IPS DF 6.9 (cell line): Measurements from ENCODE around the gene B3GALNT2.
A peak's percentile ranks its signal among the peaks of the same experiment; 100 is the strongest.
"Not testable (repeated sequence)": the region's sequence is repeated elsewhere in the genome, so short reads cannot be mapped to it uniquely, and the experiment has no call there.

Source experiments
- DNase-seq: peaks from one replicate; pipeline ENCODE4 v3.0.0-alpha.2; 2013; ENCODE audit warnings: low read depth, low spot score
- H3K27ac ChIP-seq: one replicate; pipeline ENCODE4 v1.5.1; 2013; ENCODE audit warnings: low read length, control low read depth
- H3K27me3 ChIP-seq: 2 replicates; pipeline ENCODE4 v1.6.1; 2013; ENCODE audit warnings: mild to moderate bottlenecking, low read length; ENCODE audit not compliant: control insufficient read depth, insufficient read depth
- H3K36me3 ChIP-seq: 2 replicates; pipeline ENCODE4 v1.6.1; 2013; ENCODE audit warnings: low read length; ENCODE audit not compliant: control insufficient read depth, insufficient read depth
- H3K4me1 ChIP-seq: 2 replicates; pipeline ENCODE4 v1.6.1; 2013; ENCODE audit warnings: low read length; ENCODE audit not compliant: control insufficient read depth, insufficient read depth
- H3K4me3 ChIP-seq: 2 replicates; pipeline ENCODE4 v1.5.1; 2013; ENCODE audit warnings: mild to moderate bottlenecking, low read length
- H3K9me3 ChIP-seq: 2 replicates; pipeline ENCODE4 v1.6.1; 2013; ENCODE audit warnings: low read length, inconsistent platforms; ENCODE audit not compliant: control insufficient read depth, insufficient read depth
- WGBS: extraction: QIAGEN DNeasy Blood & Tissue Kit; methylation state at CpG from one replicate; pipeline ENCODE4 v1.1.7; 2013; ENCODE audit warnings: mixed read lengths, missing lambda C conversion rate; ENCODE audit not compliant: insufficient read length, insufficient coverage; 5-methylcytosine and 5-hydroxymethylcytosine counted together

B3GALNT2 gene

DNA sequence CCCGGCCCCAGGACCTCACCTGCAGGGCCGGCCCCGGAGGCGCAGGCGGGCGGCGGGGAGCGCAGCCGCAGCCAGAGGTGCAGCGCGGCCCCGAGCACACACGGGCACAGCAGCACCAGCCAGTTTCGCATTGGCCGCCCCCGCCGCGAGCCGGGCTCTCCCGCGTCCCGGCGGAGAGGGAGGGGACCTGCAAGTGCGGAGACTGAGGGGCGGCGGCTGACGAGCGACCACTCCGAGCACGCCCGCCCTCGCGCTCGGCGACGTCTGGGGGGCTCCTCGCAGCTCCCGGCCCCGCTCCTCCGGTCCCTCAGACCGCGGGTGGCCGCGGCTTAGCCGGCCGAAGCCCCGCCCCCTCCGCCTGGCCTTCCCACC is at the start of gene B3GALNT2:
TSS of gene B3GALNT2 (minus strand) at position 331 of the 372 bp plus-strand sequence. CDS start at position 131, 200 bp downstream.
- no peaks in the 10 kb centered on the region for H3K9me3 ChIP-seq
- no peak within 1 kb of the TSS for H3K27ac ChIP-seq
- WGBS: no CpG with 5 or more reads among the region's 48 CpGs
- no peaks in the 10 kb centered on the region for H3K36me3 ChIP-seq
- H3K4me1 ChIP-seq: no peaks in the 10 kb centered on the region
- DNase-seq: no peak
- peak within 1 kb of the TSS; percentile 65 for H3K4me3 ChIP-seq
- H3K27me3 ChIP-seq: no peaks in the 10 kb centered on the region

- H3K27me3 ChIP-seq: no peaks in the 10 kb centered on the region
- H3K36me3 ChIP-seq: no peaks in the 10 kb centered on the region
- no peak overlapping the region for H3K4me3 ChIP-seq
- WGBS: no CpG with 5 or more reads among the region's 5 CpGs
- H3K27ac ChIP-seq: no peak overlapping the region
- no peak for DNase-seq
- no peaks in the 10 kb centered on the region for H3K4me1 ChIP-seq
- H3K9me3 ChIP-seq: no peaks in the 10 kb centered on the region
Observed at GRCh38 chr1:235553112-235553551, 48.9 kb upstream of the B3GALNT2 start.

- Histone ChIP-seq H3K36me3 (no peaks in the 10 kb centered on the region), H3K27ac (no peak overlapping the region), H3K4me3 (no peak overlapping the region), H3K9me3 (no peaks in the 10 kb centered on the region), H3K4me1 (no peaks in the 10 kb centered on the region), H3K27me3 (no peaks in the 10 kb centered on the region)
- DNase-seq: no peak
- WGBS: no CpG with 5 or more reads among the region's 10 CpGs
Observed at GRCh38 chr1:235552146-235552716, 48.0 kb upstream of the B3GALNT2 start.

GRCh38 chr1:235549351-235550139 is 45.3 kb upstream of the B3GALNT2 start:
- no peaks in the 10 kb centered on the region for H3K27me3 ChIP-seq

GRCh38 chr1:235546369-235547155 is 42.3 kb upstream of the B3GALNT2 start:
- not testable (repeated sequence) for H3K27ac ChIP-seq, H3K36me3 ChIP-seq, H3K4me1 ChIP-seq, H3K4me3 ChIP-seq, H3K27me3 ChIP-seq, DNase-seq, H3K9me3 ChIP-seq
- no CpG with 5 or more reads among the region's 10 CpGs for WGBS

More at GRCh38 chr1:235549351-235550139, 45.3 kb upstream of the B3GALNT2 start:
- no peak for DNase-seq
- H3K9me3 ChIP-seq: no peaks in the 10 kb centered on the region
- WGBS: no CpG with 5 or more reads among the region's 13 CpGs
- H3K36me3 ChIP-seq: no peaks in the 10 kb centered on the region
- 0 out of 2 replicates have a peak, but pooled peaks cover 2% of the 10 kb centered on the region for H3K4me1 ChIP-seq
- H3K27ac ChIP-seq: no peak overlapping the region
- no peak overlapping the region for H3K4me3 ChIP-seq

DNA sequence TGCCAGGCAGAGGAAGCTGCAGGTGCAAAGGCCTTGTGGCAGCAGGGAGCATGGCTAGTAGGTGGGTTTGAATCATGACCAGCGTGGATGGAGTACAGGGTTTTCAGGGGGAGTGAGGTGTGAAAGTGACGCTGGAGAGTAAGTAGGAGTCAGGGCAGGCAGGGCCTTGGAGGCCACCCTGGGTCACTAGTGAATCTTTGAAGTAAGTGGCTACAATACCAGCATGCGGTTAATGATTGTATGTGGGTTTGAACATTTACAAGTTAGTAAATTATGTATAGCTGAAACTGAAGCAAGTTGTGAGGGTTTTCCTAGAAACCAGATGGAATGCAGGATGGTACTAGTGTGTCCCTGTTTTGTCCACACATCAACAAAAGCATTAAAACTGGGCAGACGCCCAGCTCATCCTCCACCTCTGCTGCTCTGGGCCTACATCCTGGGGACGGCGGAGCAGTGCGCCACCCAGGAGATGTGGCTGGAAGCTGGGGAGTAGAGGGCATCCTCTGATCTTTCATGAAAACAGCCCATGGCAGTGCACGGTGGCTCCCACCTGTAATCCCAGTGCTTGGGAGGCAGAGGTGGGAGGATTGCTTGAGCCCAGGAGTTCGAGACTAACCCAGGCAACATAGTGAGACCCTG is 41.2 kb upstream of the B3GALNT2 start:
- Histone ChIP-seq H3K27ac (no peak overlapping the region), H3K4me1 (0 out of 2 replicates have a peak, but pooled peaks cover 2% of the 10 kb centered on the region)
- WGBS: no CpG with 5 or more reads among the region's 9 CpGs

DNA sequence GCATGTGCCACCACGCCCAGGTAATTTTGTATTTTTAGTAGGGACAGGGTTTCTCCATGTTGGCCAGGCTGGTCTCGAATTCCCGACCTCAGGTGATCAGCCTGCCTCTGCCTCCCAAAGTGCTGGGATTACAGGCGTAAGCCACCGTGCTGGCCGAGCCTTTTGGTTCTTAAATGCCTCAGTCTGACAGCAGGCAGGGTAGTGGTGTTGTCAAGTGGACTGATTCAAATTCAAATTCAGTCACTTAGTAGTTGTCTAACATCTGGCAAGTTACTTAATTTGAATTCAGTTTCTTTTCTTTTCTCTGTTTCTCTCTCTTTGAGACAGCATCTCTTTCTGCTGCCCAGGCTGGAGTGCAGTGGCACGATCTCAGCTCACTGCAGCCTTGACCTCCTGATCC is 38.6 kb upstream of the B3GALNT2 start:
- H3K4me3 ChIP-seq, H3K9me3 ChIP-seq, H3K27ac ChIP-seq, H3K27me3 ChIP-seq, DNase-seq, H3K4me1 ChIP-seq, H3K36me3 ChIP-seq: not testable (repeated sequence)
- no CpG with 5 or more reads among the region's 7 CpGs for WGBS

More for the DNA sequence above, 41.2 kb upstream of the B3GALNT2 start:
- Histone ChIP-seq H3K4me3 (no peak overlapping the region), H3K9me3 (no peaks in the 10 kb centered on the region), H3K36me3 (no peaks in the 10 kb centered on the region), H3K27me3 (no peaks in the 10 kb centered on the region)
- DNase-seq: no peak

DNA sequence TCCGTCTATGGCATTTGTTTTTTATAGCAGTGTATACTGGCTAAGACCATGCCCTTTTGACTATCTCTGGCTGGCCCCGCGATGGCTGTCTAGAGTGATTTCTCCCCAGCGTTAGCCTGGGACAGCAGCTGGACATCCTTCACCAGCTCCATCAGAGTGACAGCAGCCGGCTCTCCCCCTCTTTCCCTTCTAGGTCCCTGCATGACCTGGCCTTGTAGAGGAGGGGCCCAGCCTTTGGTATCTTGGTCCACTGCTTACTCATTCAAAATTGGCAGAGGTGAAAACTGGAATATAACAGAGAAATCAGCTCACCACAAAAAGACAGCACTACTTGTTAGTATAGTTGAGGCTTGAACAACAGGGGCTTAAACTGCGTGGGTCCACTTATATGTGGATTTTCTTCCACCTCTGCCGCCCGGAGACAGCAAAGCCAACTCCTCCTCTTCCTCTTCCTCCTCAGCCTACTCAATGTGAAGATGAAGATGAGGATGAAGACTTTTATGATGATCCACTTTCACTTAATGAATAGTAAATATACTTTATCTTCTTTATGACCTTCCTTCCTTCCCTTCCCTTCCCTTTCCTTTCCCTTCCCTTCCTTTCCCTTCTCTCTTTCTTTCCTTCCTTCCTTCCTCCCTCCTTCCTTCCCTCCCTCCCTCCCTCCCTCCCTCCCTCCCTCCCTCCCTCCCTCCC is 29.4 kb upstream of the B3GALNT2 start:
- Histone ChIP-seq H3K27me3 (no peaks in the 10 kb centered on the region), H3K4me1 (no peaks in the 10 kb centered on the region), H3K36me3 (no peaks in the 10 kb centered on the region), H3K27ac (no peak overlapping the region), H3K9me3 (no peaks in the 10 kb centered on the region), H3K4me3 (no peak overlapping the region)
- DNase-seq: no peak
- WGBS: no CpG with 5 or more reads among the region's 8 CpGs

GRCh38 chr1:235532360-235532759 is 28.1 kb upstream of the B3GALNT2 start:
- no peak for DNase-seq
- H3K4me1 ChIP-seq: no peaks in the 10 kb centered on the region
- no peaks in the 10 kb centered on the region for H3K9me3 ChIP-seq
- H3K4me3 ChIP-seq: no peak overlapping the region
- WGBS: no CpG with 5 or more reads among the region's 2 CpGs
- no peaks in the 10 kb centered on the region for H3K27me3 ChIP-seq
- H3K27ac ChIP-seq: no peak overlapping the region
- no peaks in the 10 kb centered on the region for H3K36me3 ChIP-seq
